Endodermal cell (in vitro differentiated cells): ENCODE measurements around the gene POLR3E. TPM values are rescaled to one million over a fixed set of nuclear protein-coding genes. Genes with fewer than 3 reads are reported as not detected.

Experiments
- DNase-seq: peaks from one replicate; pipeline ENCODE4 v3.0.0-alpha.2; 2017
- H3K27ac ChIP-seq: 2 replicates; pipeline ENCODE4 v1.5.1; 2013; ENCODE audit warnings: mild to moderate bottlenecking, low read depth, low read length, moderate library complexity
- H3K27me3 ChIP-seq: 2 replicates; pipeline ENCODE4 v1.6.1; 2013; ENCODE audit warnings: mild to moderate bottlenecking, low read length, moderate library complexity; ENCODE audit not compliant: insufficient read depth, control insufficient read depth, poor library complexity, severe bottlenecking
- H3K36me3 ChIP-seq: 2 replicates; pipeline ENCODE4 v1.7.0; 2013; ENCODE audit warnings: mild to moderate bottlenecking, low read length, moderate library complexity; ENCODE audit not compliant: control insufficient read depth, insufficient read depth
- H3K4me1 ChIP-seq: one replicate; pipeline ENCODE4 v1.7.0; 2013; ENCODE audit warnings: low read length; ENCODE audit not compliant: control insufficient read depth, insufficient read depth
- H3K4me3 ChIP-seq: 2 replicates; pipeline ENCODE4 v1.5.1; 2013; ENCODE audit warnings: mild to moderate bottlenecking, low read length, moderate library complexity
- H3K9ac ChIP-seq: 2 replicates; pipeline ENCODE4 v1.6.1; 2013; ENCODE audit warnings: mild to moderate bottlenecking, low read length, moderate library complexity; ENCODE audit not compliant: poor library complexity, severe bottlenecking; ENCODE audit errors: extremely low read depth
- H3K9me3 ChIP-seq: 2 replicates; pipeline ENCODE4 v1.6.1; 2013; ENCODE audit warnings: mild to moderate bottlenecking, low read length, moderate library complexity; ENCODE audit not compliant: control insufficient read depth
- H3K27ac Mint-ChIP-seq: 2 replicates; pipeline ENCODE4 v1.8.0; 2020; ENCODE audit warnings: mixed read lengths
- H3K27me3 Mint-ChIP-seq: 2 replicates; pipeline ENCODE4 v1.8.0; 2021; ENCODE audit warnings: mild to moderate bottlenecking, mixed read lengths; ENCODE audit not compliant: insufficient read depth
- H3K36me3 Mint-ChIP-seq: 2 replicates; pipeline ENCODE4 v1.8.0; 2020; ENCODE audit warnings: low read depth, mixed read lengths
- H3K4me1 Mint-ChIP-seq: 2 replicates; pipeline ENCODE4 v1.8.0; 2020; ENCODE audit warnings: mixed read lengths
- H3K4me3 Mint-ChIP-seq: 2 replicates; pipeline ENCODE4 v1.8.0; 2020; ENCODE audit warnings: mild to moderate bottlenecking, moderate library complexity, mixed read lengths
- H3K9me3 Mint-ChIP-seq: 2 replicates; pipeline ENCODE4 v1.8.0; 2020; ENCODE audit warnings: mild to moderate bottlenecking, mixed read lengths
- CTCF ChIP-seq: fragments of 200-600 bp; sonication (generic); conservative IDR thresholded peaks from 2 replicates; pipeline ENCODE4 v1.5.0; 2021; ENCODE audit warnings: antibody characterized with exemption, mild to moderate bottlenecking
- WGBS, 2 experiments: methylation state at CpG; one replicate each; pipeline versions ENCODE4 v1.1.5 to v1.1.7; 2013; ENCODE audit warnings: missing lambda C conversion rate in 2 of 2, mixed read lengths in 1 of 2; ENCODE audit not compliant: insufficient coverage in 1 of 2, insufficient read length in 1 of 2; 5-methylcytosine and 5-hydroxymethylcytosine counted together
- total RNA-seq, 2 donors: library from RNA; stranded (reverse); fragmentation: NEBNext Ultra II Directional in 1 of 2; extraction: Animal tissue kit (Norgen Biotek cat#: 25700) in 1 of 2; gene quantifications; 2 replicates in 1 of 2; 3 replicates in 1 of 2; pipeline ENCODE4 v1.2.1, GENCODE V29; 2021

Gene POLR3E
- total RNA-seq, 2 donors from 2014 or later, result 73.1 to 73.6 TPM

GRCh38 chr16:22267764-22268163 lies 29.4 kb upstream of the POLR3E start:
- Histone ChIP-seq H3K4me1 (no peaks in the 10 kb centered on the region), H3K36me3 (no peaks in the 10 kb centered on the region), H3K27me3 (no peaks in the 10 kb centered on the region), H3K27ac (no peak overlapping the region), H3K4me3 (no peak overlapping the region), H3K9me3 (no peaks in the 10 kb centered on the region), H3K9ac (no peak overlapping the region)
- no peaks in the 10 kb centered on the region for H3K27me3 Mint-ChIP-seq
- DNase-seq, result no peak
- peaks cover 26% of the 10 kb centered on the region for H3K36me3 Mint-ChIP-seq
- no peak for TF ChIP-seq CTCF
- no peak overlapping the region for H3K4me3 Mint-ChIP-seq
- WGBS, 2 experiments, result 92 to 93% methylated on average over 7 to 8 of the region's 8 CpGs
- no peak overlapping the region for H3K27ac Mint-ChIP-seq
- no peaks in the 10 kb centered on the region for H3K4me1 Mint-ChIP-seq
- H3K9me3 Mint-ChIP-seq, result no peaks in the 10 kb centered on the region

- H3K4me3 ChIP-seq, result no peak overlapping the region
- WGBS, 2 experiments, result 98% methylated on average over 3 of the region's 3 CpGs; no CpG with 5 or more reads in 1 of the 2 experiments
- H3K9me3 ChIP-seq, result no peaks in the 10 kb centered on the region
- H3K36me3 ChIP-seq, result peaks cover 4% of the 10 kb centered on the region
- DNase-seq, result no peak
- Mint-ChIP-seq H3K36me3 (peaks cover 26% of the 10 kb centered on the region), H3K9me3 (no peaks in the 10 kb centered on the region), H3K4me1 (no peaks in the 10 kb centered on the region), H3K27me3 (no peaks in the 10 kb centered on the region), H3K4me3 (no peak overlapping the region), H3K27ac (no peak overlapping the region)
- H3K27me3 ChIP-seq, result no peaks in the 10 kb centered on the region
- no peaks in the 10 kb centered on the region for H3K4me1 ChIP-seq
- H3K9ac ChIP-seq, result no peak overlapping the region
- TF ChIP-seq CTCF, result no peak
- no peak overlapping the region for H3K27ac ChIP-seq
These were observed 26.7 kb upstream of the POLR3E start for GRCh38 chr16:22270525-22270924.

GRCh38 chr16:22272870-22273650 lies 24.1 kb upstream of the POLR3E start:
- Mint-ChIP-seq H3K27ac (no peak overlapping the region), H3K27me3 (no peaks in the 10 kb centered on the region), H3K9me3 (no peaks in the 10 kb centered on the region), H3K4me1 (no peaks in the 10 kb centered on the region), H3K4me3 (no peak overlapping the region), H3K36me3 (peaks cover 15% of the 10 kb centered on the region)
- no peaks in the 10 kb centered on the region for H3K27me3 ChIP-seq
- 91 to 93% methylated on average over 5 to 7 of the region's 8 CpGs for WGBS, 2 experiments
- no peak overlapping the region for H3K27ac ChIP-seq
- H3K9me3 ChIP-seq, result no peaks in the 10 kb centered on the region
- no peak overlapping the region for H3K4me3 ChIP-seq
- peaks cover 4% of the 10 kb centered on the region for H3K36me3 ChIP-seq
- DNase-seq, result no peak
- H3K9ac ChIP-seq, result no peak overlapping the region
- no peak for TF ChIP-seq CTCF
- no peaks in the 10 kb centered on the region for H3K4me1 ChIP-seq
